ENCODE results near the gene GPR82.
"Not testable (repeated sequence)": the region's sequence is repeated elsewhere in the genome, so short reads cannot be mapped to it uniquely, and the experiment has no call there.

Gene GPR82

GRCh38 chrX:41695426-41695825, 28.6 kb upstream of the GPR82 start:
- Histone ChIP-seq H3K4me1 (ENCODE audit: insufficient read depth, low read length) (no peaks in the 10 kb centered on the region), H3K9me3 (ENCODE audit: low read length) (no peaks in the 10 kb centered on the region), H3K4me3 (ENCODE audit: low read depth in 1 of 2, low read length in 2 of 2) (no peak overlapping the region), H3K36me3 (ENCODE audit: insufficient read depth, low read length) (no peaks in the 10 kb centered on the region), H3K27me3 (ENCODE audit: control insufficient read depth in 1 of 2, insufficient read depth in 2 of 2, low read length in 2 of 2) (no peaks in the 10 kb centered on the region), H3K9ac (ENCODE audit: low read length) (no peak overlapping the region), H3K27ac (ENCODE audit: low read depth, low read length) (no peak overlapping the region)

GRCh38 chrX:41703574-41704029, 20.4 kb upstream of the GPR82 start:
- Histone ChIP-seq H3K36me3 (ENCODE audit: insufficient read depth, low read length) (no peaks in the 10 kb centered on the region), H3K9ac (ENCODE audit: low read length) (no peak overlapping the region), H3K4me3 (ENCODE audit: low read depth in 1 of 2, low read length in 2 of 2) (no peak overlapping the region), H3K9me3 (ENCODE audit: low read length) (no peaks in the 10 kb centered on the region), H3K27ac (ENCODE audit: low read depth, low read length) (no peak overlapping the region), H3K27me3 (ENCODE audit: control insufficient read depth in 1 of 2, insufficient read depth in 2 of 2, low read length in 2 of 2) (no peaks in the 10 kb centered on the region), H3K4me1 (ENCODE audit: insufficient read depth, low read length) (no peaks in the 10 kb centered on the region)

- Histone ChIP-seq H3K27me3 (ENCODE audit: control insufficient read depth in 1 of 2, insufficient read depth in 2 of 2, low read length in 2 of 2) (no peaks in the 10 kb centered on the region), H3K4me1 (ENCODE audit: insufficient read depth, low read length) (no peaks in the 10 kb centered on the region), H3K9ac (ENCODE audit: low read length) (no peak overlapping the region), H3K27ac (ENCODE audit: low read depth, low read length) (no peak overlapping the region), H3K36me3 (ENCODE audit: insufficient read depth, low read length) (no peaks in the 10 kb centered on the region), H3K9me3 (ENCODE audit: low read length) (no peaks in the 10 kb centered on the region), H3K4me3 (ENCODE audit: low read depth in 1 of 2, low read length in 2 of 2) (no peak overlapping the region)
These were observed 18.9 kb upstream of the GPR82 start for GRCh38 chrX:41705042-41705441.

GRCh38 chrX:41705680-41706374, 18.2 kb upstream of the GPR82 start:
- Histone ChIP-seq H3K27ac (ENCODE audit: low read depth, low read length) (no peak overlapping the region), H3K4me1 (ENCODE audit: insufficient read depth, low read length) (no peaks in the 10 kb centered on the region), H3K4me3 (ENCODE audit: low read depth in 1 of 2, low read length in 2 of 2) (no peak overlapping the region), H3K36me3 (ENCODE audit: insufficient read depth, low read length) (no peaks in the 10 kb centered on the region), H3K9me3 (ENCODE audit: low read length) (no peaks in the 10 kb centered on the region), H3K27me3 (ENCODE audit: control insufficient read depth in 1 of 2, insufficient read depth in 2 of 2, low read length in 2 of 2) (no peaks in the 10 kb centered on the region), H3K9ac (ENCODE audit: low read length) (no peak overlapping the region)

- H3K9me3 ChIP-seq (ENCODE audit: low read length) = no peaks in the 10 kb centered on the region
- no peak overlapping the region for H3K27ac ChIP-seq (ENCODE audit: low read depth, low read length)
- H3K36me3 ChIP-seq (ENCODE audit: insufficient read depth, low read length) = no peaks in the 10 kb centered on the region
- H3K27me3 ChIP-seq (ENCODE audit: control insufficient read depth in 1 of 2, insufficient read depth in 2 of 2, low read length in 2 of 2) = no peaks in the 10 kb centered on the region
- H3K4me1 ChIP-seq (ENCODE audit: insufficient read depth, low read length) = no peaks in the 10 kb centered on the region
- no peak overlapping the region for H3K9ac ChIP-seq (ENCODE audit: low read length)
- no peak overlapping the region for H3K4me3 ChIP-seq (ENCODE audit: low read depth in 1 of 2, low read length in 2 of 2)
These were observed 16.8 kb upstream of the GPR82 start for GRCh38 chrX:41707218-41707617.

- Histone ChIP-seq H3K4me3 (ENCODE audit: low read depth in 1 of 2, low read length in 2 of 2) (no peak overlapping the region), H3K4me1 (ENCODE audit: insufficient read depth, low read length) (no peaks in the 10 kb centered on the region), H3K27me3 (ENCODE audit: control insufficient read depth in 1 of 2, insufficient read depth in 2 of 2, low read length in 2 of 2) (no peaks in the 10 kb centered on the region), H3K9me3 (ENCODE audit: low read length) (no peaks in the 10 kb centered on the region), H3K27ac (ENCODE audit: low read depth, low read length) (no peak overlapping the region), H3K36me3 (ENCODE audit: insufficient read depth, low read length) (no peaks in the 10 kb centered on the region), H3K9ac (ENCODE audit: low read length) (no peak overlapping the region)
These were observed 15.5 kb upstream of the GPR82 start for GRCh38 chrX:41708486-41708885.

- no peaks in the 10 kb centered on the region for H3K27me3 ChIP-seq (ENCODE audit: control insufficient read depth in 1 of 2, insufficient read depth in 2 of 2, low read length in 2 of 2)
- H3K9me3 ChIP-seq (ENCODE audit: low read length) = no peaks in the 10 kb centered on the region
- no peak overlapping the region for H3K9ac ChIP-seq (ENCODE audit: low read length)
- H3K27ac ChIP-seq (ENCODE audit: low read depth, low read length) = no peak overlapping the region
- no peak overlapping the region for H3K4me3 ChIP-seq (ENCODE audit: low read depth in 1 of 2, low read length in 2 of 2)
- H3K36me3 ChIP-seq (ENCODE audit: insufficient read depth, low read length) = no peaks in the 10 kb centered on the region
- H3K4me1 ChIP-seq (ENCODE audit: insufficient read depth, low read length) = no peaks in the 10 kb centered on the region
These were observed 12.8 kb upstream of the GPR82 start for GRCh38 chrX:41711021-41711667.

GRCh38 chrX:41716222-41716621, 7.8 kb upstream of the GPR82 start:
- Histone ChIP-seq H3K27ac (ENCODE audit: low read depth, low read length) (no peak overlapping the region), H3K4me1 (ENCODE audit: insufficient read depth, low read length) (no peaks in the 10 kb centered on the region), H3K4me3 (ENCODE audit: low read depth in 1 of 2, low read length in 2 of 2) (no peak overlapping the region), H3K9me3 (ENCODE audit: low read length) (peaks cover 7% of the 10 kb centered on the region), H3K36me3 (ENCODE audit: insufficient read depth, low read length) (no peaks in the 10 kb centered on the region), H3K27me3 (ENCODE audit: control insufficient read depth in 1 of 2, insufficient read depth in 2 of 2, low read length in 2 of 2) (no peaks in the 10 kb centered on the region), H3K9ac (ENCODE audit: low read length) (no peak overlapping the region)

GRCh38 chrX:41716767-41717473, 7.1 kb upstream of the GPR82 start:
- H3K4me1 ChIP-seq (ENCODE audit: insufficient read depth, low read length) = no peaks in the 10 kb centered on the region
- H3K4me3 ChIP-seq (ENCODE audit: low read depth in 1 of 2, low read length in 2 of 2) = no peak overlapping the region
- peaks cover 7% of the 10 kb centered on the region for H3K9me3 ChIP-seq (ENCODE audit: low read length)
- H3K27ac ChIP-seq (ENCODE audit: low read depth, low read length) = no peak overlapping the region
- no peak overlapping the region for H3K9ac ChIP-seq (ENCODE audit: low read length)
- H3K36me3 ChIP-seq (ENCODE audit: insufficient read depth, low read length) = no peaks in the 10 kb centered on the region
- H3K27me3 ChIP-seq (ENCODE audit: control insufficient read depth in 1 of 2, insufficient read depth in 2 of 2, low read length in 2 of 2) = no peaks in the 10 kb centered on the region

GRCh38 chrX:41718481-41719235, 5.3 kb upstream of the GPR82 start:
- Histone ChIP-seq H3K4me3 (ENCODE audit: low read depth in 1 of 2, low read length in 2 of 2) (no peak overlapping the region), H3K36me3 (ENCODE audit: insufficient read depth, low read length) (no peaks in the 10 kb centered on the region), H3K9ac (ENCODE audit: low read length) (no peak overlapping the region), H3K9me3 (ENCODE audit: low read length) (peaks cover 7% of the 10 kb centered on the region), H3K27ac (ENCODE audit: low read depth, low read length) (no peak overlapping the region), H3K4me1 (ENCODE audit: insufficient read depth, low read length) (no peaks in the 10 kb centered on the region), H3K27me3 (ENCODE audit: control insufficient read depth in 1 of 2, insufficient read depth in 2 of 2, low read length in 2 of 2) (no peaks in the 10 kb centered on the region)

- not testable (repeated sequence) for H3K27ac ChIP-seq (ENCODE audit: low read depth, low read length); H3K36me3 ChIP-seq (ENCODE audit: insufficient read depth, low read length); H3K27me3 ChIP-seq (ENCODE audit: control insufficient read depth in 1 of 2, insufficient read depth in 2 of 2, low read length in 2 of 2); H3K9ac ChIP-seq (ENCODE audit: low read length); H3K4me3 ChIP-seq (ENCODE audit: low read depth in 1 of 2, low read length in 2 of 2); H3K4me1 ChIP-seq (ENCODE audit: insufficient read depth, low read length); H3K9me3 ChIP-seq (ENCODE audit: low read length)
These were observed 4.4 kb upstream of the GPR82 start for GRCh38 chrX:41719610-41720009.

Measured in muscle layer of colon (tissue), 2 donors.